ENCODE data around the gene PWP2. TPM values are rescaled to one million over a fixed set of nuclear protein-coding genes. Genes with fewer than 3 reads are reported as not detected.

PWP2 gene
- total and polyA plus RNA-seq, 10 of the 15 experiments (the other 5 are each of a cell fraction or from before 2014, with no cell fraction given) = 0.03 to 9.4 (median 2.0) TPM

GRCh38 chr21:44070391-44070790, 36.8 kb upstream of the PWP2 start:
- no peak overlapping the region for H2AFZ ChIP-seq (ENCODE audit: control insufficient read depth, low read depth, low read length)
- peaks cover 4% of the 10 kb centered on the region for H3K79me2 ChIP-seq (ENCODE audit: control insufficient read depth, insufficient read depth, low read length)
- peaks cover 6% of the 10 kb centered on the region for H4K20me1 ChIP-seq (ENCODE audit: control insufficient read depth, insufficient read depth)
- ChIA-PET POLR2A (no interaction called here), SMC1A (ENCODE audit: uncharacterized antibody, unreplicated experiment) (no interaction called here), RAD21 (ENCODE audit: unreplicated experiment) (no interaction called here), CTCF (no interaction called here)
- no peak overlapping the region for H3K9ac ChIP-seq (ENCODE audit: control insufficient read depth, insufficient read depth, low read length)
- H3K27me3 ChIP-seq (replicated peaks in 1 of 2; ENCODE audit: control insufficient read depth in 2 of 2, insufficient read depth in 2 of 2, low read length in 1 of 2) = no peaks in the 10 kb centered on the region
- TF ChIP-seq PAX8 (IDR thresholded peaks at IDR 0.05) (no peak), HDGF (IDR thresholded peaks at IDR 0.05) (no peak), ZNF622 (IDR thresholded peaks at IDR 0.05) (no peak), IRF5 (IDR thresholded peaks at IDR 0.05; ENCODE audit: borderline replicate concordance) (no peak), CUX1 (IDR thresholded peaks at IDR 0.05; ENCODE audit: insufficient replicate concordance, low read depth, low read length) (no peak), GABPA (IDR thresholded peaks at IDR 0.05; ENCODE audit: low read depth) (no peak), E2F4 (IDR thresholded peaks at IDR 0.05; ENCODE audit: low read depth, low read length) (no peak), BCLAF1 (IDR thresholded peaks at IDR 0.05) (no peak), MYB (IDR thresholded peaks at IDR 0.05; ENCODE audit: borderline replicate concordance, low read depth, low read length) (no peak), ATF3 (IDR thresholded peaks at IDR 0.05; ENCODE audit: borderline replicate concordance, extremely low read depth, low read depth, low read length) (no peak), CBX3 (IDR thresholded peaks at IDR 0.05; ENCODE audit: borderline replicate concordance, low read depth) (no peak)
- BruUV-seq (replicated peaks) = no TSS peak
- H3K36me3 ChIP-seq (ENCODE audit: control insufficient read depth in 2 of 2, insufficient read depth in 2 of 2, low read length in 1 of 2) = peaks cover 29 to 44% of the 10 kb centered on the region in 2 experiments
- H3K27ac ChIP-seq (ENCODE audit: control insufficient read depth, insufficient read depth) = no peak overlapping the region
- WGBS (ENCODE audit: insufficient coverage, insufficient replicate concordance, low lambda C conversion rate, missing lambda C conversion rate) = 97% methylated on average over 7 of the region's 7 CpGs
- DNase-seq (ENCODE audit: low read depth, low spot score) (no peak), ATAC-seq (no peak), FAIRE-seq (no peak)
- H3K4me1 ChIP-seq (ENCODE audit: control insufficient read depth, insufficient read depth, low read length) = 0 out of 2 replicates have a peak, but pooled peaks cover 3% of the 10 kb centered on the region
- intact Hi-C loops (cut with micrococcal nuclease; ENCODE audit: unreplicated experiment) (no loop called here), in situ Hi-C loops (cut with MboI) (no loop called here)
- H3K9me3 ChIP-seq (replicated peaks; ENCODE audit: control insufficient read depth, insufficient read depth, low read length) = no peaks in the 10 kb centered on the region
- H3K4me3 ChIP-seq = no peak overlapping the region
- H3K4me2 ChIP-seq (ENCODE audit: control insufficient read depth, insufficient read depth) = no peak overlapping the region
